ENCODE data around the gene HRH3.

- TF ChIP-seq, protein P1, sequence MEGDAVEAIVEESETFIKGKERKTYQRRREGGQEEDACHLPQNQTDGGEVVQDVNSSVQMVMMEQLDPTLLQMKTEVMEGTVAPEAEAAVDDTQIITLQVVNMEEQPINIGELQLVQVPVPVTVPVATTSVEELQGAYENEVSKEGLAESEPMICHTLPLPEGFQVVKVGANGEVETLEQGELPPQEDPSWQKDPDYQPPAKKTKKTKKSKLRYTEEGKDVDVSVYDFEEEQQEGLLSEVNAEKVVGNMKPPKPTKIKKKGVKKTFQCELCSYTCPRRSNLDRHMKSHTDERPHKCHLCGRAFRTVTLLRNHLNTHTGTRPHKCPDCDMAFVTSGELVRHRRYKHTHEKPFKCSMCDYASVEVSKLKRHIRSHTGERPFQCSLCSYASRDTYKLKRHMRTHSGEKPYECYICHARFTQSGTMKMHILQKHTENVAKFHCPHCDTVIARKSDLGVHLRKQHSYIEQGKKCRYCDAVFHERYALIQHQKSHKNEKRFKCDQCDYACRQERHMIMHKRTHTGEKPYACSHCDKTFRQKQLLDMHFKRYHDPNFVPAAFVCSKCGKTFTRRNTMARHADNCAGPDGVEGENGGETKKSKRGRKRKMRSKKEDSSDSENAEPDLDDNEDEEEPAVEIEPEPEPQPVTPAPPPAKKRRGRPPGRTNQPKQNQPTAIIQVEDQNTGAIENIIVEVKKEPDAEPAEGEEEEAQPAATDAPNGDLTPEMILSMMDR (IDR thresholded peaks at IDR 0.05; ENCODE audit: insufficient read depth, low read length, poor library complexity, severe bottlenecking) = no peak
- no peak for TF ChIP-seq EZH2phosphoT487 (conservative IDR thresholded peaks at IDR 0.05; ENCODE audit: low read length)
Measured at GRCh38 chr20:62174021-62174804, 45.9 kb downstream of the HRH3 start.

Data from SU-DHL-6 (cell line).